ENCODE results near the gene OTUD7B.

Gene OTUD7B

DNA sequence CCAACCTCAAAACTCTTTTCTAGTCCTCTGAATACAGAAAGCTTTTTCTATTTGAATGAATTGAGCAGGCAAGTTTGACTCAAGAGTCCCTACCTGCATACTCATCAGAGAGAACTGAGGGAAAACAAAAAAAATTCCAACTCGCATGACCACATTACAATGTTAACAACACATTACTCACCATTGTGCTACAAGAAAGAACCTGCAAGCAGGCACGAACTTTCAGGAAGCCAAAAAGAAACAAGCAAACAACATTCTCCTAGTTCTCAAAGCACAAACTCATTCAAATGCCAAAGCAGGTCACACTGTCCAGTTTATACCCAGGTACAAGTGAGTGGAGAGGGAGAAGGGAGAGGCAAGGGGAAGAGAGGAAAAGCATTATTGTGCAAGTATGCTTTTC is 14.6 kb downstream of the OTUD7B start:
- H3K9me2 ChIP-seq (ENCODE audit: low read depth, low read length), result no peaks in the 10 kb centered on the region
- TF ChIP-seq, protein P1, sequence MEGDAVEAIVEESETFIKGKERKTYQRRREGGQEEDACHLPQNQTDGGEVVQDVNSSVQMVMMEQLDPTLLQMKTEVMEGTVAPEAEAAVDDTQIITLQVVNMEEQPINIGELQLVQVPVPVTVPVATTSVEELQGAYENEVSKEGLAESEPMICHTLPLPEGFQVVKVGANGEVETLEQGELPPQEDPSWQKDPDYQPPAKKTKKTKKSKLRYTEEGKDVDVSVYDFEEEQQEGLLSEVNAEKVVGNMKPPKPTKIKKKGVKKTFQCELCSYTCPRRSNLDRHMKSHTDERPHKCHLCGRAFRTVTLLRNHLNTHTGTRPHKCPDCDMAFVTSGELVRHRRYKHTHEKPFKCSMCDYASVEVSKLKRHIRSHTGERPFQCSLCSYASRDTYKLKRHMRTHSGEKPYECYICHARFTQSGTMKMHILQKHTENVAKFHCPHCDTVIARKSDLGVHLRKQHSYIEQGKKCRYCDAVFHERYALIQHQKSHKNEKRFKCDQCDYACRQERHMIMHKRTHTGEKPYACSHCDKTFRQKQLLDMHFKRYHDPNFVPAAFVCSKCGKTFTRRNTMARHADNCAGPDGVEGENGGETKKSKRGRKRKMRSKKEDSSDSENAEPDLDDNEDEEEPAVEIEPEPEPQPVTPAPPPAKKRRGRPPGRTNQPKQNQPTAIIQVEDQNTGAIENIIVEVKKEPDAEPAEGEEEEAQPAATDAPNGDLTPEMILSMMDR (IDR thresholded peaks at IDR 0.05; ENCODE audit: low read length), result no peak
- no peak for TF ChIP-seq EZH2 (IDR thresholded peaks at IDR 0.05; ENCODE audit: borderline replicate concordance, low read length)
- H3K79me2 ChIP-seq (ENCODE audit: insufficient read depth, low read length), result no peaks in the 10 kb centered on the region
- no peaks in the 10 kb centered on the region for H3K9me3 ChIP-seq (ENCODE audit: low read length)
- H3K4me2 ChIP-seq (ENCODE audit: low read length), result no peak overlapping the region
- no peaks in the 10 kb centered on the region for H3F3A ChIP-seq (ENCODE audit: insufficient read depth, low read length)
- no peak overlapping the region for H3K4me3 ChIP-seq (ENCODE audit: low read depth, low read length, poor library complexity, severe bottlenecking)
- H3K36me3 ChIP-seq (ENCODE audit: insufficient read depth, low read length), result no peaks in the 10 kb centered on the region
- H3K9ac ChIP-seq (ENCODE audit: low read length), result no peak overlapping the region
- no peak overlapping the region for H3K27ac ChIP-seq (ENCODE audit: low read depth, low read length, poor library complexity, severe bottlenecking)
- H4K20me1 ChIP-seq (ENCODE audit: insufficient read depth, low read length), result no peaks in the 10 kb centered on the region; the same call in 1 of the 2 replicates
- no peak overlapping the region for H2AFZ ChIP-seq (ENCODE audit: low read length)
- no peaks in the 10 kb centered on the region for H3K4me1 ChIP-seq (ENCODE audit: insufficient read depth, low read length, severe bottlenecking)
- H3K27me3 ChIP-seq (ENCODE audit: insufficient read depth, low read length), result no peaks in the 10 kb centered on the region; the same call in 1 of the 2 replicates

DNA sequence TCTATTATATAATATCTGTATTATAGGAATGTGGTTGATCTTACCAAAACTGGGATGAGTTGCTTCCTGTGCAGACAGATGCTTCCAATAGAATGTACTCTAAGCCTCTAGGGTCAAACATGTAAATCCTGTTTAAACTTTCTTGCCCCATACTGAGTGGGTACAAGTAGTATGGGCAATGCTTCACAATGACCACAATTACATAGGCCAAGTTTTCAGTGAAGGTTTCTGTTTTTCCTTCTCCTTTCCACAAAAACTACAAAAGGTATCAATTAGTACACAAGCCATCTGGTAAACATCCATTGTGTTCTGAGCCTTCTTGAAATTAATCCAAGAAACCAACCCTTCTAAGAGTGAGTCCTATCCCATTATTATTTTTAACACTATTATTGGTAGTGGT is 16.8 kb downstream of the OTUD7B start:
- TF ChIP-seq, protein P1 (IDR thresholded peaks at IDR 0.05; ENCODE audit: low read length), result no peak
- no peak for TF ChIP-seq EZH2 (IDR thresholded peaks at IDR 0.05; ENCODE audit: borderline replicate concordance, low read length)
- Histone ChIP-seq H3K9me3 (ENCODE audit: low read length) (no peaks in the 10 kb centered on the region), H3K36me3 (ENCODE audit: insufficient read depth, low read length) (no peaks in the 10 kb centered on the region), H2AFZ (ENCODE audit: low read length) (no peak overlapping the region), H3K27ac (ENCODE audit: low read depth, low read length, poor library complexity, severe bottlenecking) (no peak overlapping the region), H3K27me3 (ENCODE audit: insufficient read depth, low read length) (no peaks in the 10 kb centered on the region; the same call in 1 of the 2 replicates), H3F3A (ENCODE audit: insufficient read depth, low read length) (no peaks in the 10 kb centered on the region), H3K9ac (ENCODE audit: low read length) (no peak overlapping the region), H3K4me1 (ENCODE audit: insufficient read depth, low read length, severe bottlenecking) (no peaks in the 10 kb centered on the region), H4K20me1 (ENCODE audit: insufficient read depth, low read length) (no peaks in the 10 kb centered on the region; the same call in 1 of the 2 replicates), H3K79me2 (ENCODE audit: insufficient read depth, low read length) (no peaks in the 10 kb centered on the region), H3K4me3 (ENCODE audit: low read depth, low read length, poor library complexity, severe bottlenecking) (no peak overlapping the region), H3K4me2 (ENCODE audit: low read length) (no peak overlapping the region), H3K9me2 (ENCODE audit: low read depth, low read length) (no peaks in the 10 kb centered on the region)

DNA sequence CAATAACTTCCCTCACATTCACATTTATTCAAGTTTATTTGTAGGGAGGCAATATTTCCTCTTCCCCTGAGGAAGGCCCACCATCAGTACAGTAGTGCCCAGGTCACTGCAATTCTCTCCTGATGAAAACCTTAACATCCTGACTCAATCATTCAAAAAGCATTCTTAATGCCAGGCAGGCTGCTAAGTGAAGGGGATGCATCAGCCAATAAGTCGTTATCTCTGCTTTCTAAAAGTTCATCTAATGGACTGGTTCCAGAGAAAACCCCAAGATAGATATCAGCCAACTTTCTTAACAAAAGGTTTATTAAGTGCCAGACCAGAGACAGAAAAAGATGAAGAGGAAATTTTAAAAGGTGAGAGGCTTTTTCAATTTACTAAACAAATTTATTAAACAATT is 17.3 kb downstream of the OTUD7B start:
- Histone ChIP-seq H3K36me3 (ENCODE audit: insufficient read depth, low read length) (no peaks in the 10 kb centered on the region), H3F3A (ENCODE audit: insufficient read depth, low read length) (no peaks in the 10 kb centered on the region), H3K4me2 (ENCODE audit: low read length) (no peak overlapping the region), H3K4me3 (ENCODE audit: low read depth, low read length, poor library complexity, severe bottlenecking) (no peak overlapping the region), H3K9me3 (ENCODE audit: low read length) (no peaks in the 10 kb centered on the region), H2AFZ (ENCODE audit: low read length) (no peak overlapping the region), H3K9ac (ENCODE audit: low read length) (no peak overlapping the region), H3K27me3 (ENCODE audit: insufficient read depth, low read length) (no peaks in the 10 kb centered on the region; the same call in 1 of the 2 replicates), H3K9me2 (ENCODE audit: low read depth, low read length) (no peaks in the 10 kb centered on the region), H3K4me1 (ENCODE audit: insufficient read depth, low read length, severe bottlenecking) (no peaks in the 10 kb centered on the region), H3K27ac (ENCODE audit: low read depth, low read length, poor library complexity, severe bottlenecking) (no peak overlapping the region), H3K79me2 (ENCODE audit: insufficient read depth, low read length) (no peaks in the 10 kb centered on the region), H4K20me1 (ENCODE audit: insufficient read depth, low read length) (no peaks in the 10 kb centered on the region; the same call in 1 of the 2 replicates)
- TF ChIP-seq, protein P1 (IDR thresholded peaks at IDR 0.05; ENCODE audit: low read length), result no peak
- TF ChIP-seq EZH2 (IDR thresholded peaks at IDR 0.05; ENCODE audit: borderline replicate concordance, low read length), result no peak
